Measurements from ENCODE around the gene ACTN1.

ACTN1 gene

DNA sequence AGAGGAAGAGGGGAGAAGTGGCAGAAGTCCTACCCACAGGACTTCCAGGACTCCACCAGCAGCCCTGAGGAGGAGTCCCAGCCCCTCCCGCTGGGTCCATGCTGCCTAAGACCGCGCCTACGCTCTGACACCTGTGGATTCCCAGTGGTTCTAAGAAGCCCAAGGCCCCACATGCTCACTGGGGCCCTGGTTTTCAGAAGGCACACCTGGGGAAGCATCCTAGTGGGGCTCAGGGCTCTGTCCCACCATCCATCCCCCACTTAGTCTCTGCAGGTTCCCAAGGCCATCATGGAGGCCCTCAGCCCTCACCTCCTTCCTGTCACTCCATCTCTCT, 32.6 kb downstream of the ACTN1 start:
- Mint-ChIP-seq H3K4me3 (no peak overlapping the region), H3K9me3 (no peaks in the 10 kb centered on the region), H3K27me3 (ENCODE audit: low read depth) (no peaks in the 10 kb centered on the region), H3K36me3 (ENCODE audit: low read depth) (no peaks in the 10 kb centered on the region), H3K27ac (peak overlapping the region in 1 of 3 experiments; percentile 51), H3K4me1 (peaks cover 87% of the 10 kb centered on the region)
- TF ChIP-seq, protein P1, sequence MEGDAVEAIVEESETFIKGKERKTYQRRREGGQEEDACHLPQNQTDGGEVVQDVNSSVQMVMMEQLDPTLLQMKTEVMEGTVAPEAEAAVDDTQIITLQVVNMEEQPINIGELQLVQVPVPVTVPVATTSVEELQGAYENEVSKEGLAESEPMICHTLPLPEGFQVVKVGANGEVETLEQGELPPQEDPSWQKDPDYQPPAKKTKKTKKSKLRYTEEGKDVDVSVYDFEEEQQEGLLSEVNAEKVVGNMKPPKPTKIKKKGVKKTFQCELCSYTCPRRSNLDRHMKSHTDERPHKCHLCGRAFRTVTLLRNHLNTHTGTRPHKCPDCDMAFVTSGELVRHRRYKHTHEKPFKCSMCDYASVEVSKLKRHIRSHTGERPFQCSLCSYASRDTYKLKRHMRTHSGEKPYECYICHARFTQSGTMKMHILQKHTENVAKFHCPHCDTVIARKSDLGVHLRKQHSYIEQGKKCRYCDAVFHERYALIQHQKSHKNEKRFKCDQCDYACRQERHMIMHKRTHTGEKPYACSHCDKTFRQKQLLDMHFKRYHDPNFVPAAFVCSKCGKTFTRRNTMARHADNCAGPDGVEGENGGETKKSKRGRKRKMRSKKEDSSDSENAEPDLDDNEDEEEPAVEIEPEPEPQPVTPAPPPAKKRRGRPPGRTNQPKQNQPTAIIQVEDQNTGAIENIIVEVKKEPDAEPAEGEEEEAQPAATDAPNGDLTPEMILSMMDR (IDR thresholded peaks at IDR 0.05; ENCODE audit: unreplicated experiment in 3 of 3) = no peak

GRCh38 chr14:68945585-68946488, 33.3 kb downstream of the ACTN1 start:
- H3K27ac Mint-ChIP-seq = peak overlapping the region; percentile 53 to 79 (median 76)
- no peaks in the 10 kb centered on the region for H3K9me3 Mint-ChIP-seq
- H3K36me3 Mint-ChIP-seq (ENCODE audit: low read depth) = no peaks in the 10 kb centered on the region
- TF ChIP-seq, protein P1 (IDR thresholded peaks at IDR 0.05; ENCODE audit: unreplicated experiment in 3 of 3) = no peak
- peaks cover 84% of the 10 kb centered on the region for H3K4me1 Mint-ChIP-seq
- H3K4me3 Mint-ChIP-seq = peak overlapping the region in 1 of 3 experiments; percentile 60
- no peaks in the 10 kb centered on the region for H3K27me3 Mint-ChIP-seq (ENCODE audit: low read depth)

DNA sequence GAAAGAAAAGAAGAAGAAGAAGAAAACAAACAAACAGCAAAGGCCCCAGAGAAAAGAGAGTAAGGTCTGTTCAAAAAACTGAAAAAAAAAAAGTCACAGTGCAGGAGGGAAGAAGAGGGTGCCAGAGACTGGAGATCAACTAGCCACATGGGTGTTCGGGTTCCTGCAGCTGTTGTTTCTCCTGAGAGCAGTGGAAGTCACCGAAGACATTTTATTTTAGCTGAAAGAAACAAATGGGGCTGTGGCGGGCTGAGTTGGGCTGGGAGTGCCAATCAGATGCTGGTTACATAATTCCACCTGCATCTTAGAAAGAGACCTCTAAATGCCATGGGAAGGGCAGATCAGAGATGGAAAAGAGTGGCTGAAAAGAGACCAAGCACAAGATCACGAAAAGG, 33.9 kb downstream of the ACTN1 start:
- TF ChIP-seq, protein P1 (IDR thresholded peaks at IDR 0.05; ENCODE audit: unreplicated experiment in 3 of 3) = no peak
- peak overlapping the region; percentile 53 to 79 (median 76) for H3K27ac Mint-ChIP-seq
- no peaks in the 10 kb centered on the region for H3K36me3 Mint-ChIP-seq (ENCODE audit: low read depth)
- H3K4me1 Mint-ChIP-seq = peaks cover 87% of the 10 kb centered on the region
- H3K27me3 Mint-ChIP-seq (ENCODE audit: low read depth) = no peaks in the 10 kb centered on the region
- H3K9me3 Mint-ChIP-seq = no peaks in the 10 kb centered on the region
- H3K4me3 Mint-ChIP-seq = peak overlapping the region in 1 of 3 experiments; percentile 60

DNA sequence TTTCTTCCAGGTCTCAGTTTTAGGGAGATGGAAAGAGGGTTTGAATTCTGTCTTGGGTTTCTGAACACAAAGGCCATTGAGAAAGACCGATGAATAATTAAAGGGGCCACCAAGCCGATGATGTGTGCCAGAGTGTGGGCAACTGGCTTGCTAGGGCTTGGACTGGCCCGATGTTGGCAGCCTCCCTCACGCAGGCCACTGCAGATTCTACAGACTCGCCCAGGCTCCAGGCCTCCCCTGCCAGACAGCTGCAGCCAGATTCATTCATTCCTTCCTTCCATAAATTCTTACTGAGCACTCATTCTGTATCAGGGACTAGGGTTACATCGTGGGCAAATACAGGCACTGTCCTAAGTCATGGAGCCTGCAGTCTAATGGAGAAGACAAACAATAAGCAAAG, 34.9 kb downstream of the ACTN1 start:
- H3K4me1 Mint-ChIP-seq = peaks cover 90% of the 10 kb centered on the region
- H3K27me3 Mint-ChIP-seq (ENCODE audit: low read depth) = no peaks in the 10 kb centered on the region
- TF ChIP-seq, protein P1 (IDR thresholded peaks at IDR 0.05; ENCODE audit: unreplicated experiment in 3 of 3) = no peak
- H3K4me3 Mint-ChIP-seq = peak overlapping the region in 2 of 3 experiments; percentile 1 to 6
- H3K36me3 Mint-ChIP-seq (ENCODE audit: low read depth) = no peaks in the 10 kb centered on the region
- no peaks in the 10 kb centered on the region for H3K9me3 Mint-ChIP-seq
- H3K27ac Mint-ChIP-seq = peak overlapping the region in 2 of 3 experiments; percentile 76 to 79

DNA sequence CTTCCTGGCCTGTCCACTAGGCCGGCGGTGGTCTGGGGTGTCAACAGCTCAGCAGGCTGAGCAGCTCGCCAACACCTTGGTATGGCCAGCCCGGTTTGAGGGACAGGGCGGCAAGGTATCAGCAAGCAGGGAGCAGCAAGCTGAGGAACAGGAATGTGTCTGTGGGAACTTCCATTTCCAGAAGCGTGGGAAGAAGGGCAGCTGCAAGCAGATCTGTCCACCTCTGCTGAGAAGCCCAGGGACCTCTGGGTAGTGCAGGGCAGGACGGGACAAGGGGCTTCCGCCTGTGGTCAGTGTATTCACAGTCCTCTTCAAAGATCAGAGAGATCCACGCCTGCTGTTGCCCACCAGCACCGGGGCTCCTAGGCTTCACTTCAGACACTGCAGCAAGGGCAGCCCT, 36.0 kb downstream of the ACTN1 start:
- Mint-ChIP-seq H3K4me1 (peaks cover 94% of the 10 kb centered on the region), H3K36me3 (ENCODE audit: low read depth) (no peaks in the 10 kb centered on the region), H3K27me3 (ENCODE audit: low read depth) (no peaks in the 10 kb centered on the region), H3K9me3 (no peaks in the 10 kb centered on the region), H3K27ac (peak overlapping the region; percentile 72 to 87 (median 82)), H3K4me3 (peak overlapping the region in 1 of 3 experiments; percentile 36)
- TF ChIP-seq, protein P1 (IDR thresholded peaks at IDR 0.05; ENCODE audit: unreplicated experiment in 3 of 3) = no peak

Data from nephron (organoid).